ENCODE results near the gene KCNJ10.
"Not testable (repeated sequence)": the region's sequence is repeated elsewhere in the genome, so short reads cannot be mapped to it uniquely, and the experiment has no call there.

Gene KCNJ10

DNA sequence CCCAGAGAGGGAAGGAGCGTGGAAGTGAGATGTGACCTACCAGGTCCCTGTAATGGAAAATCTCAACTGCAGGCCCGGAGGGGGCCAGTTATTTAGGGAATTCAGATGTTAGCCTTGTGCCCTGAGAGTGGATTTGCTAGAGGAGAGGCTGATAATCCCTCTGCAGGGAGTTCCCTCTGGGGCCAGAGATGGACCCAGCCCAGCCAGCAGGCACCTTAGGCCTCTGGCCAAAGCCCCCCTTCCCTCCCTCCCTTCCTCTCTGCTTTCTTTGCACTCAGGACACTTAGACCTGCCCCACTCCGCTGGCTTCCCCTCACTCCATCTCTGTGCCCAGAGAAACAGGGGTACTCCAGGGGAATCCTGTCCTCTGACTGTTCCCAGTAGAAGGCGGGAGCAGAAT, 44.1 kb upstream of the KCNJ10 start:
- no peak overlapping the region for H3K4me3 ChIP-seq (replicated peaks; ENCODE audit: low read depth, low read length)
- TF ChIP-seq, protein P1, sequence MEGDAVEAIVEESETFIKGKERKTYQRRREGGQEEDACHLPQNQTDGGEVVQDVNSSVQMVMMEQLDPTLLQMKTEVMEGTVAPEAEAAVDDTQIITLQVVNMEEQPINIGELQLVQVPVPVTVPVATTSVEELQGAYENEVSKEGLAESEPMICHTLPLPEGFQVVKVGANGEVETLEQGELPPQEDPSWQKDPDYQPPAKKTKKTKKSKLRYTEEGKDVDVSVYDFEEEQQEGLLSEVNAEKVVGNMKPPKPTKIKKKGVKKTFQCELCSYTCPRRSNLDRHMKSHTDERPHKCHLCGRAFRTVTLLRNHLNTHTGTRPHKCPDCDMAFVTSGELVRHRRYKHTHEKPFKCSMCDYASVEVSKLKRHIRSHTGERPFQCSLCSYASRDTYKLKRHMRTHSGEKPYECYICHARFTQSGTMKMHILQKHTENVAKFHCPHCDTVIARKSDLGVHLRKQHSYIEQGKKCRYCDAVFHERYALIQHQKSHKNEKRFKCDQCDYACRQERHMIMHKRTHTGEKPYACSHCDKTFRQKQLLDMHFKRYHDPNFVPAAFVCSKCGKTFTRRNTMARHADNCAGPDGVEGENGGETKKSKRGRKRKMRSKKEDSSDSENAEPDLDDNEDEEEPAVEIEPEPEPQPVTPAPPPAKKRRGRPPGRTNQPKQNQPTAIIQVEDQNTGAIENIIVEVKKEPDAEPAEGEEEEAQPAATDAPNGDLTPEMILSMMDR (IDR thresholded peaks at IDR 0.05; ENCODE audit: low read depth, low read length, missing control alignments) = no peak
- no peak for DNase-seq (ENCODE audit: extremely low read depth, low read depth)

- no peak for DNase-seq (ENCODE audit: extremely low read depth, low read depth)
- TF ChIP-seq, protein P1 (IDR thresholded peaks at IDR 0.05; ENCODE audit: low read depth, low read length, missing control alignments) = no peak
- no peak overlapping the region for H3K4me3 ChIP-seq (replicated peaks; ENCODE audit: low read depth, low read length)
These were observed 43.4 kb upstream of the KCNJ10 start for GRCh38 chr1:160113407-160113806.

DNA sequence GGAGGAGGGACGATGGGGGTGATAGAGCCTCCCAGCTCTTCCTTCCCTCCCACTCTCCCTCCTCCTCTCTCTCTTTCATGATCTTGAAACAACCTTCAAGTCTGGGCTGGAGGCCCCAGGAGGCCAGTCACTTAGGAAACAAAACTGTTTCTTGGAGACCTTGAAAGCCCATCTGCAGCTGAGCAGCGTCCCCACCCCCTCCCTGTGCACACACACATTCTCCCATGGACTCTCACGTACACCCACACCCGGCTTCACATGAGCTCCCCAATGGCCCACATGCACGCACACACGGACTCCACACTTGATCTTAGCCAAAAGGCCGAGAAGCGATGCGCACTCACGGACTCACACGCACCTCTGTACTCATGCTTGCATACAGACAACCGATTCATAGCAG, 42.4 kb upstream of the KCNJ10 start:
- DNase-seq (ENCODE audit: extremely low read depth, low read depth) = no peak
- TF ChIP-seq, protein P1 (IDR thresholded peaks at IDR 0.05; ENCODE audit: low read depth, low read length, missing control alignments) = no peak

GRCh38 chr1:160111462-160111861, 41.5 kb upstream of the KCNJ10 start:
- DNase-seq (ENCODE audit: extremely low read depth, low read depth); H3K4me3 ChIP-seq (replicated peaks; ENCODE audit: low read depth, low read length): not testable (repeated sequence)

More for the DNA sequence above, 42.4 kb upstream of the KCNJ10 start:
- no peak overlapping the region for H3K4me3 ChIP-seq (replicated peaks; ENCODE audit: low read depth, low read length)

GRCh38 chr1:160109686-160110085, 39.7 kb upstream of the KCNJ10 start:
- no peak overlapping the region for H3K4me3 ChIP-seq (replicated peaks; ENCODE audit: low read depth, low read length)
- DNase-seq (ENCODE audit: extremely low read depth, low read depth) = no peak
- TF ChIP-seq, protein P1 (IDR thresholded peaks at IDR 0.05; ENCODE audit: low read depth, low read length, missing control alignments) = no peak

GRCh38 chr1:160108888-160109662, 39.1 kb upstream of the KCNJ10 start:
- H3K4me3 ChIP-seq (replicated peaks; ENCODE audit: low read depth, low read length) = no peak overlapping the region
- DNase-seq (ENCODE audit: extremely low read depth, low read depth) = peak; percentile 21
- TF ChIP-seq, protein P1 (IDR thresholded peaks at IDR 0.05; ENCODE audit: low read depth, low read length, missing control alignments) = peak; percentile 54

DNA sequence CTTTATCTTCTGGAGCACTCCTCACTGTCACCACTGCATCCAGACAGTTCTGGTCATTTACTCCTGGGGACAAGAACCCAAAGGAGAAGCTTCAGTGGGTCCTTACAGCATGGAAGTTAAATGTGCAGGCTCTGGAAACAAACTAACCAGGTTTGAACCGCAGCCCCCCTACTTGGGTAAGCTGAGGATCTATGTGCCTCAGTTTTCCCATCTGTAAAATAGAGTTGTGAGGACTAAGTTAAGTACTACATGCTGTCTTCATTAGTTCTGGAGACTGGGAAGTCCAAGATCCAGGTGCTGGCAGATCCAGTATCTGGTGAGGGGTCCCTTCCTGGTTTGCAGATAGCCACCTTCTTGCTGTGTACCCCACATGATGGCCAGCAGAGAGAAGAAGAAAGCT, 37.6 kb upstream of the KCNJ10 start:
- TF ChIP-seq, protein P1 (IDR thresholded peaks at IDR 0.05; ENCODE audit: low read depth, low read length, missing control alignments) = no peak

More for the DNA sequence above, 37.6 kb upstream of the KCNJ10 start:
- no peak for DNase-seq (ENCODE audit: extremely low read depth, low read depth)
- H3K4me3 ChIP-seq (replicated peaks; ENCODE audit: low read depth, low read length) = no peak overlapping the region

Measured in HFF-Myc (cell line).